Ectodermal cell (in vitro differentiated cells): ENCODE results near the gene SLC8A1.

Experiments used
- H3K27ac ChIP-seq: 2 replicates; pipeline ENCODE4 v1.7.0; 2013; ENCODE audit warnings: mild to moderate bottlenecking, low read depth, low read length; ENCODE audit not compliant: insufficient read depth, poor library complexity, severe bottlenecking
- H3K27me3 ChIP-seq: 2 replicates; pipeline ENCODE4 v1.7.0; 2013; ENCODE audit warnings: mild to moderate bottlenecking, low read length; ENCODE audit not compliant: insufficient read depth, control insufficient read depth, poor library complexity, severe bottlenecking
- H3K36me3 ChIP-seq: one replicate; pipeline ENCODE4 v1.7.0; 2013; ENCODE audit warnings: low read length; ENCODE audit not compliant: control insufficient read depth, insufficient read depth
- H3K4me1 ChIP-seq: one replicate; pipeline ENCODE4 v1.7.0; 2013; ENCODE audit warnings: low read length; ENCODE audit not compliant: control insufficient read depth, insufficient read depth
- H3K4me3 ChIP-seq: 2 replicates; pipeline ENCODE4 v1.7.0; 2013; ENCODE audit warnings: low read depth, low read length, control low read depth; ENCODE audit not compliant: insufficient read depth
- H3K9me3 ChIP-seq: 2 replicates; pipeline ENCODE4 v1.7.0; 2013; ENCODE audit warnings: mild to moderate bottlenecking, low read length, moderate library complexity; ENCODE audit not compliant: control insufficient read depth
- WGBS, 2 experiments: methylation state at CpG; one replicate each; pipeline ENCODE4 v1.1.7; 2013; ENCODE audit warnings: missing lambda C conversion rate in 2 of 2; 5-methylcytosine and 5-hydroxymethylcytosine counted together

The SLC8A1 gene

DNA sequence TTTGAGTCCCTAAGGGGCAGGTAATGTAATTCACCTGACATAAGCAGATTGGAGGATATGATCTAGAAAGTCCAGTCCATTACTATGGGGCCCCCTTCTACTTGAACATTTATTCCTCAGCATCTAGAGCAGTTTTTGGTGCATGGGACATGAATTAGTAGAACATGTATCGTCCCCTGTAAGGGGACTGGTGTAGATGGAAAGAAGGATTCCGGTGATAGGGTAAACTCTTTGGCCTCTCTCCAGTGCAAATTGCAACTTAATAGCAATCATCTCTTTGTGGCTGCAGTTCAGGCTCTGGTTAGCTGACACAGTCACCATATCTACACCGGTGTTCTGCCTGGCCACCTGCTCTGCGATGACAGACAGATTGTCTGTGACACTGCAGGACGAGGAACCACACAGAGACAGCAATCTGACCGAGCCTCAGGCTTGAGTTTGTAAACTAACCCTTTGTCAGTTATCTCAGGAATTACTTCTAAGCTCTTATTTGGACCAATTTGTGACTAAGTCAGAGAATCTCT lies 6.4 kb upstream of the SLC8A1 start:
- H3K4me3 ChIP-seq: no peak overlapping the region
- no peaks in the 10 kb centered on the region for H3K4me1 ChIP-seq
- H3K9me3 ChIP-seq: no peaks in the 10 kb centered on the region
- no peaks in the 10 kb centered on the region for H3K36me3 ChIP-seq
- H3K27ac ChIP-seq: no peak overlapping the region
- H3K27me3 ChIP-seq: peaks cover 5% of the 10 kb centered on the region
- WGBS, 2 experiments: 76 to 79% methylated on average over 6 of the region's 6 CpGs

DNA sequence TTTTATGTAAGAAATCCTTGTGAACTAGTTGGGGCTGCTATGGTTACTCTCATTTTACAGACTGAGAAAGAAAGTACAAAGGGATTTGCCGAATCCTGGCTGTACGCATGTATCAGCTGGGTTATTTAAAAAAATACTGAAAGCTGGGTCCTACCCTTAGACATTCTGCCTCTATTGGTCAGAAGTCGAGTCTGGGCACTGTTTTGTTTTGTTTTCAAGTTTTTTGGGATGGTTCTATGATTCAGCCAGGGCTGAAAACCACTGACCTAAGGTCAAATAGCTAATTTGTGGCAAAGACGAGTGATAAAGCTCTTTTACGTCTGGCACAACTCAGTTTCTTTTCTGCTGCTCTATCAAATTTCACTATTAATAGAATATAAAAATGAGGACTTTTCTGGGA lies 5.9 kb upstream of the SLC8A1 start:
- no peak overlapping the region for H3K27ac ChIP-seq
- H3K36me3 ChIP-seq: no peaks in the 10 kb centered on the region
- no peaks in the 10 kb centered on the region for H3K9me3 ChIP-seq
- H3K27me3 ChIP-seq: peaks cover 10% of the 10 kb centered on the region
- no peak overlapping the region for H3K4me3 ChIP-seq
- H3K4me1 ChIP-seq: no peaks in the 10 kb centered on the region
- 68 to 94% methylated on average over 3 to 5 of the region's 5 CpGs for WGBS, 2 experiments

DNA sequence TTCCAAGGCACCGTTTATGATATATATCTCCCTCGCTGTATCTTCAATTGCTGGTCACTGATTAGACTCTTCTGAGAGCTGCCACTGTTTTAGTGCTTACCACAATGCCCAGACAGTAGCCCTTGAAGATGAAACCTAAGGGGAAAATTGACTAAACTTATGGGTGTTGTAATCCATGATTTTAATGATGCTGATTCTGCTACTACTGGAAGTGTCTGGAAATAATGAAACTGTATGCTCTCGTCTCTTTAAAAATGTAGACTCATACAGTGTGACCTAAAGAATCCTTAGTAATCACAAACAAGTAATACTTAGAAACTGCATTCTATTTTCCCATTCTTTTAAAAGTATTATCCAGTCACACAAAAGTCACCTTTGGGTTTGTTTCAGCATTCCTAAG lies 5.5 kb upstream of the SLC8A1 start:
- peaks cover 14% of the 10 kb centered on the region for H3K27me3 ChIP-seq

GRCh38 chr2:40456926-40457325 lies 5.0 kb upstream of the SLC8A1 start:
- Histone ChIP-seq H3K27me3 (peaks cover 18% of the 10 kb centered on the region), H3K27ac (no peak overlapping the region), H3K36me3 (no peaks in the 10 kb centered on the region), H3K4me1 (no peaks in the 10 kb centered on the region), H3K4me3 (no peak overlapping the region), H3K9me3 (no peaks in the 10 kb centered on the region)
- WGBS, 2 experiments: 91 to 100% methylated on average over 2 of the region's 2 CpGs

More for the DNA sequence above, 5.5 kb upstream of the SLC8A1 start:
- no peak overlapping the region for H3K27ac ChIP-seq
- no peaks in the 10 kb centered on the region for H3K36me3 ChIP-seq
- H3K9me3 ChIP-seq: no peaks in the 10 kb centered on the region
- H3K4me1 ChIP-seq: no peaks in the 10 kb centered on the region
- WGBS, 2 experiments: 95 to 96% methylated on average over 3 of the region's 3 CpGs
- no peak overlapping the region for H3K4me3 ChIP-seq

DNA sequence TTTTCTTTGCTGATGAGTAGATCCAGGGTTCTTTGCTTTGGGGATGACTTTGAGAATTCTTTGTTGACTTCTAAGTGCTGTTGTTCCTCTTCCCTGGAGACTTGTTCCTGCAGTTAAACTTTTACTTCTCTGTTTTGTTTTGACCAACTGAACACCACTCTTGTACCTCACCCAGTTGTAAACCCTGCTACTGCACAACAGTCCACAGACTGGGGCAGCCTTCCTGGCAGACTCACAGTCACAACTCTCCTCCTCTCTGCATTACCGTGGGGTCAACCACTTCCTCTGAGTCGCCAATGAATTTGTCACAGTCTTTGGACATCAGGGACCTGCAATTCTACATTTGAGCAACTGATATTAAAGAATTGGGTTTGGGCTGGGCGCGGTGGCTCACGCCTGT lies 3.8 kb upstream of the SLC8A1 start:
- peaks cover 31% of the 10 kb centered on the region for H3K27me3 ChIP-seq
- no peak overlapping the region for H3K27ac ChIP-seq
- no peaks in the 10 kb centered on the region for H3K4me1 ChIP-seq
- H3K36me3 ChIP-seq: no peaks in the 10 kb centered on the region
- H3K4me3 ChIP-seq: no peak overlapping the region
- 91 to 92% methylated on average over 5 of the region's 5 CpGs for WGBS, 2 experiments
- H3K9me3 ChIP-seq: no peaks in the 10 kb centered on the region

DNA sequence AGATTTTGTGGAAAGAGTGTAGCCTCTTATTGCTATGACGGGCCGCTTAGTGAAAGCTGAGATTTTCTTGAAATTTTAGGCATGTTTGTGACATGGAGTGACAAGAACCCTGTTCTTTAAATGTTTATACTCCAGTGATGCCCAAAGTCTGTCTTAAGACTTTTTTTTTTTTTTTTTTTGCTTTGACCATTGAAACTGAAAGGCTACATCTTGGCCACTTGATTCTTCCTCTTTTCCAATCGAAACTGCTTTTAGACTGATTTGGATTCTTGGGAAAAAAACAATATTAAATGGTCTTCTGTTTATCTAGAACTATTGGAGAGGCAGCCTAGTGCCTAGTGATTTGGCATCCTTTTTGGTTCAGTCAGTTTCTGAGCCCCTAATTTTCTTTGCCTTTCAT lies 2.4 kb upstream of the SLC8A1 start:
- Histone ChIP-seq H3K4me3 (no peak overlapping the region), H3K27me3 (peaks cover 40% of the 10 kb centered on the region), H3K4me1 (no peaks in the 10 kb centered on the region), H3K27ac (no peak overlapping the region), H3K36me3 (no peaks in the 10 kb centered on the region), H3K9me3 (no peaks in the 10 kb centered on the region)
- 91 to 94% methylated on average over 3 of the region's 3 CpGs for WGBS, 2 experiments

DNA sequence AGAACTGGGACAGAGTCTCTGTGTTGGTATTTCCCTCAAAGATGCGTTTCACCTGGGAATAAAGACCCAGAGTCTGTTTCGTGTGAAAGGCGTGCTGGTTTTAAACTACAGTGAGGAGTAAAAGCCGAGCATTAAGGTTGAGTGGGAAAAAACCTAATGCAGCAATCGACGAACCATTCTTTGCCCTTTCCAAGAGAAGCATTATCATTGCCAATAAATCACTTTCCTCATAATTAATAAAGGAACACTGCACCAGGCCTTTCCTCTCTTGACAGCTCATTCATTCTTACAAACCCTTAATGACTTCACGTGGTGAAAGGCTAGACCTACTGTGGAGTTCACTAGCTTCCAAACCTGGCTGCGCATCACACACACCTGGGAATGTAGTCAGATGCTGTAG lies 896 bp upstream of the SLC8A1 start:
- Histone ChIP-seq H3K36me3 (no peaks in the 10 kb centered on the region), H3K4me3 (peak overlapping the region; percentile 40), H3K27me3 (peaks cover 40% of the 10 kb centered on the region), H3K4me1 (no peaks in the 10 kb centered on the region), H3K9me3 (no peaks in the 10 kb centered on the region), H3K27ac (no peak overlapping the region)
- WGBS, 2 experiments: 63 to 66% methylated on average over 8 of the region's 8 CpGs

- H3K27ac ChIP-seq: no peak overlapping the region
These were observed 977 bp downstream of the SLC8A1 start for GRCh38 chr2:40450796-40451430.

DNA sequence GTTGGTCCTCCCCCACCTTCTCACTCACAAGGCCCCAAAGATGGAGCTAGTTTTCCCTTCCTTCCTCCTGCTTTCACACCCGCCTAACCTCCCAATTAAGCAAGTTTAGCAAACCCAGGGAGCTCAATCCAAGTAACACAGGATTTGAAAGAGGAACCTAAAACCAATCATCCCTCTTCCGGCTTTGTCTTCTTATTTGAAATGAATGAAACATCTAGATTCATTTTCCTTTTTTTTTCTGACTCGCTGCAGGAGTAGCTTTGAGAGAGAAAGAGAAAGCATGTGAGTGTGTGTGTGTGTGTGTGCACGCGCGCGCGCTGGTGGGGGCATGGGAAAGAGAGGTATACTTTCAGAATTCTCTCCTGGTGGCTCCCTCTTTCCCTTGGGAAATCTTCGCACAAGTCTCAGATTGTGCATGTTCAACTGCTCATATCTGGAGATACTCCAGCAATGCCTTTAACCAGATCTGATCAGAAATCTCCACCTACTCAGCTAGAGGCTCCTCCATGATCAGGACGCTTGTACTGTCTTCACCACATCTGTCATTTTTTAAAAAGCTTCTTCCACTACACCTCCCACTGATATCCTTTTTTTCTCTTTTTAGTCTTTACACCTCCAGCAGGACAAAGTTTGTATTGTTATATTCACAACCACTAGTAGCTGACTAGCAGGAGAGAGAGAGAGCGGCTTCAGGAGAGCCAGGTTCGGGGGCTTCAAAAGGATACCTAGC lies 1.7 kb downstream of the SLC8A1 start:
- H3K4me1 ChIP-seq: no peaks in the 10 kb centered on the region
- H3K36me3 ChIP-seq: no peaks in the 10 kb centered on the region
- no peak overlapping the region for H3K27ac ChIP-seq
- no peak overlapping the region for H3K4me3 ChIP-seq
- H3K9me3 ChIP-seq: no peaks in the 10 kb centered on the region
- peaks cover 40% of the 10 kb centered on the region for H3K27me3 ChIP-seq
- 85 to 92% methylated on average over 11 of the region's 12 CpGs for WGBS, 2 experiments

More at GRCh38 chr2:40450796-40451430, 977 bp downstream of the SLC8A1 start:
- Histone ChIP-seq H3K9me3 (no peaks in the 10 kb centered on the region), H3K36me3 (no peaks in the 10 kb centered on the region), H3K27me3 (peaks cover 40% of the 10 kb centered on the region), H3K4me1 (no peaks in the 10 kb centered on the region), H3K4me3 (peak overlapping the region; percentile 40)
- 15 to 18% methylated on average over 18 of the region's 18 CpGs for WGBS, 2 experiments

DNA sequence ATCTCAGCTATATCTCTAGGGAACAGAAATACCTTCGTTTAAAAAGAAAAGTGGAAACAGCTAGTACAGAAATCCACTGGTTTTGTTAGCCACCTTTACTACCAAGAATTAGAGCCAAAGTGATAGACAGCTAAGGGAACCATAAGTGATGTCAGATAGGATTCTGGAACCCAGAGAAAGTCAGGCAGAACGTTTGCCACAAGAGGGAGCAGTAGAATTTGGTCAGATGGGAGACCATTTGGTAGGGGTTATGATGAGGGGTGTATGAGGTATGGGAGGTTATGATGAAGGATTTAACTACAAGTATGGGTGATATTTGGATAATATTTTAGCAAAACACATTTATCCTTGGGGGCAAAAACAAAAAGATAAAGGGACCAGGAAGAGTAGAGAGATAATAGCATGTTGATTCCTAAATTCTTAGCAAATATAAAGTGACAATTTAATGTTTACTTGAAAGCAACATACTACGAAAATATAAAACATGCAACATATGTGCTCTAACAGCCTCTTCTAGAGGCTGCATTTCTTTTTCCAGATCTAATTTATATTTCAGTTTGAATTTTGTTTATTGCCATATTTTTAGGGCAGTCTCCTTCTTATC lies 3.3 kb downstream of the SLC8A1 start:
- Histone ChIP-seq H3K36me3 (no peaks in the 10 kb centered on the region), H3K27ac (no peak overlapping the region), H3K4me3 (no peak overlapping the region), H3K9me3 (no peaks in the 10 kb centered on the region), H3K27me3 (peaks cover 38% of the 10 kb centered on the region), H3K4me1 (no peaks in the 10 kb centered on the region)
- 35 to 38% methylated on average over 3 of the region's 3 CpGs for WGBS, 2 experiments
